ENCODE results near the gene FBXL22.

Gene FBXL22

DNA sequence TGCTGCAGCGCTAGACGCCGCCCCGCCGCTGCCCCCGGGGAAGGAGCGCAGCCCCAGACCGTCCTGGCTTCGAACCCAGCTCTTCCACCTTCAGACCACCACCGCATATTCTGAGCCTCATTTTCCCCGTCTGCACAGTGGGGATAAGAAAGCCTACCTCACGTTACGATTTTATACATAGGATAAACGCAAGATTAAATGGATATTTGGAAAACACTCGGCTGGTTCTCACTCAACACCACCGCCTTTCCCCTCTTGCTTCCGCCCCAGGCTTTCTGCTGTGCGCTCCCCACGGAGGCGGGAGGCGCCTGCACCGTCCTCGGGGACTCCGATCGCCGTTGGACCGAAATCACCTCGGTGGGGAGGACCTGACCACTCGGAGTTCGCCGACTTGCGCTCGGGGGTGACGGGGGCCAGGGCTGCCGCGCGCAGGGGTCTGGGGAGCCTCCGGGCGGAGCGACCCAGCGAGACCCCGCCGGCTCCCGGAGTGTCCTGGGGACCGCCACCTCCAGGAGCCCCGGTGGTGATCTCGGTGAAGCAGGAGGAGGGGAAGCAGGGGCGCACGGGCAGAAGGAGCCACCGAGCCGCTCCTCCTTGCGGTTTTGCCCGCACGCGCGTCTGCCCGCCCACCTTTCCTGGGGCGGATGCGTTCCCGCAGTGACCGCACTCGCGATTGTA, 4.0 kb downstream of the FBXL22 start:
- H3K27ac ChIP-seq (ENCODE audit: extremely low read depth, low read depth, low read length) = peak overlapping the region; percentile 66; the same call in 1 of the 2 replicates
- H3K9me3 ChIP-seq (ENCODE audit: control insufficient read depth, insufficient read depth, low read depth, low read length) = no peaks in the 10 kb centered on the region
- H3K4me1 ChIP-seq (ENCODE audit: control insufficient read depth, insufficient read depth, low read length) = 0 out of 2 replicates have a peak, but pooled peaks cover 2% of the 10 kb centered on the region
- CTCF ChIA-PET = interaction anchor here (0.6 to 2.4 kb wide), 3 partner anchors 47 to 1534 kb away, joined by 3 to 9 read pairs (median 3); partner anchors contain the start of gene C2CD4A
- peak overlapping the region; percentile 68 for H3K4me3 ChIP-seq (ENCODE audit: low read depth, low read length)
- POLR2A ChIA-PET = interaction anchor here (1.2 kb wide), 1 partner anchor 91 kb away, joined by 3 read pairs; no protein-coding TSS in a partner anchor
- H3K36me3 ChIP-seq (ENCODE audit: control insufficient read depth in 2 of 2, insufficient read depth in 1 of 2, low read length in 2 of 2) = no peaks in the 10 kb centered on the region
- TF ChIP-seq SETDB1 (IDR thresholded peaks at IDR 0.05; ENCODE audit: insufficient read length, low read length) = no peak
- TF ChIP-seq YY2 (tag by site-specific recombination; IDR thresholded peaks at IDR 0.05) = peak; percentile 12; the same call in 1 of the 2 replicates
- TF ChIP-seq ZSCAN16 (tag by site-specific recombination; IDR thresholded peaks at IDR 0.05) = no peak
- TF ChIP-seq ZNF701 (tag by site-specific recombination; IDR thresholded peaks at IDR 0.05) = no peak
- TF ChIP-seq ZSCAN18 (tag by site-specific recombination; IDR thresholded peaks at IDR 0.05) = no peak
- TF ChIP-seq ZBTB48 (tag by site-specific recombination; IDR thresholded peaks at IDR 0.05) = 0 out of 2 replicates have a peak, but pooled peaks have one; percentile 26
- TF ChIP-seq ZNF292 (tag by site-specific recombination; IDR thresholded peaks at IDR 0.05; ENCODE audit: borderline replicate concordance, low read depth) = no peak
- no peak for TF ChIP-seq ZNF707 (tag by site-specific recombination; IDR thresholded peaks at IDR 0.05)
- peak; percentile 97 for TF ChIP-seq ZNF610 (tag by site-specific recombination; IDR thresholded peaks at IDR 0.05; ENCODE audit: borderline replicate concordance)
- no peak for TF ChIP-seq ZNF629 (tag by site-specific recombination; IDR thresholded peaks at IDR 0.05)
- TF ChIP-seq ZNF335 (tag by site-specific recombination; conservative IDR thresholded peaks at IDR 0.05) = peak; percentile 52
- no peak for TF ChIP-seq ZNF560 (tag by site-specific recombination; IDR thresholded peaks at IDR 0.05; ENCODE audit: borderline replicate concordance)
- peak; percentile 68; the same call in 1 of the 2 replicates for TF ChIP-seq ZBTB17 (tag by site-specific recombination; IDR thresholded peaks at IDR 0.05)
- TF ChIP-seq ZNF366 (tag by site-specific recombination; conservative IDR thresholded peaks at IDR 0.05) = no peak
- no peak for TF ChIP-seq ZSCAN5A (tag by site-specific recombination; IDR thresholded peaks at IDR 0.05)
- TF ChIP-seq ZNF239 (tag by site-specific recombination; IDR thresholded peaks at IDR 0.05) = no peak
- TF ChIP-seq ZNF426 (tag by site-specific recombination; IDR thresholded peaks at IDR 0.05) = no peak
- TF ChIP-seq ZNF350 (tag by site-specific recombination; IDR thresholded peaks at IDR 0.05) = no peak
- no peak for TF ChIP-seq PRDM4 (tag by site-specific recombination; IDR thresholded peaks at IDR 0.05)
- no peak; the same call in 1 of the 2 replicates for TF ChIP-seq SP3 (tag by site-specific recombination; IDR thresholded peaks at IDR 0.05)
- no peak for TF ChIP-seq ZNF175 (tag by site-specific recombination; IDR thresholded peaks at IDR 0.05)
- TF ChIP-seq ZNF518A (tag by site-specific recombination; conservative IDR thresholded peaks at IDR 0.05; ENCODE audit: low read depth) = no peak
- no peak for TF ChIP-seq ZNF558 (tag by site-specific recombination; IDR thresholded peaks at IDR 0.05)
- TF ChIP-seq ZNF19 (tag by site-specific recombination; IDR thresholded peaks at IDR 0.05; ENCODE audit: low read depth) = no peak
- no peak for TF ChIP-seq ZNF48 (tag by site-specific recombination; IDR thresholded peaks at IDR 0.05)
- no peak for TF ChIP-seq ZBTB6 (tag by site-specific recombination; IDR thresholded peaks at IDR 0.05)
